ENCODE data around the gene MECR.

The MECR gene

GRCh38 chr1:29248409-29248808 lies 17.7 kb upstream of the MECR start:
- no peak for TF ChIP-seq CTCF (IDR thresholded peaks at IDR 0.05; ENCODE audit: control insufficient read depth, extremely low read depth, insufficient read depth)
- H3K4me3 ChIP-seq (ENCODE audit: low read depth, low read length): no peak overlapping the region
- DNase-seq (ENCODE audit: low read depth): no peak

- TF ChIP-seq CTCF (IDR thresholded peaks at IDR 0.05; ENCODE audit: control insufficient read depth, extremely low read depth, insufficient read depth): no peak
Observed at GRCh38 chr1:29247571-29248273, 17.0 kb upstream of the MECR start.

GRCh38 chr1:29247044-29247443 lies 16.3 kb upstream of the MECR start:
- H3K4me3 ChIP-seq (ENCODE audit: low read depth, low read length): no peak overlapping the region
- DNase-seq (ENCODE audit: low read depth): no peak
- TF ChIP-seq CTCF (IDR thresholded peaks at IDR 0.05; ENCODE audit: control insufficient read depth, extremely low read depth, insufficient read depth): no peak

More at GRCh38 chr1:29247571-29248273, 17.0 kb upstream of the MECR start:
- H3K4me3 ChIP-seq (ENCODE audit: low read depth, low read length): no peak overlapping the region
- DNase-seq (ENCODE audit: low read depth): no peak

- DNase-seq (ENCODE audit: low read depth): no peak
- no peak overlapping the region for H3K4me3 ChIP-seq (ENCODE audit: low read depth, low read length)
- peak; percentile 67 for TF ChIP-seq CTCF (IDR thresholded peaks at IDR 0.05; ENCODE audit: control insufficient read depth, extremely low read depth, insufficient read depth)
Observed at GRCh38 chr1:29245876-29246275, 15.1 kb upstream of the MECR start.

GRCh38 chr1:29245261-29245660 lies 14.5 kb upstream of the MECR start:
- DNase-seq (ENCODE audit: low read depth): no peak
- TF ChIP-seq CTCF (IDR thresholded peaks at IDR 0.05; ENCODE audit: control insufficient read depth, extremely low read depth, insufficient read depth): no peak
- no peak overlapping the region for H3K4me3 ChIP-seq (ENCODE audit: low read depth, low read length)

GRCh38 chr1:29243871-29244200 lies 13.1 kb upstream of the MECR start:
- no peak for DNase-seq (ENCODE audit: low read depth)
- no peak for TF ChIP-seq CTCF (IDR thresholded peaks at IDR 0.05; ENCODE audit: control insufficient read depth, extremely low read depth, insufficient read depth)
- H3K4me3 ChIP-seq (ENCODE audit: low read depth, low read length): no peak overlapping the region

Data from LNCaP clone FGC (cell line).